ENCODE results near the gene IARS1.

Gene IARS1

GRCh38 chr9:92293452-92294296, at the start of gene IARS1:
IARS1 (minus strand) TSS chr9:92293697; CDS start chr9:92289419, 4,278 bp downstream.
- DNase-seq (ENCODE audit: low read depth): peak; percentile 100

DNA sequence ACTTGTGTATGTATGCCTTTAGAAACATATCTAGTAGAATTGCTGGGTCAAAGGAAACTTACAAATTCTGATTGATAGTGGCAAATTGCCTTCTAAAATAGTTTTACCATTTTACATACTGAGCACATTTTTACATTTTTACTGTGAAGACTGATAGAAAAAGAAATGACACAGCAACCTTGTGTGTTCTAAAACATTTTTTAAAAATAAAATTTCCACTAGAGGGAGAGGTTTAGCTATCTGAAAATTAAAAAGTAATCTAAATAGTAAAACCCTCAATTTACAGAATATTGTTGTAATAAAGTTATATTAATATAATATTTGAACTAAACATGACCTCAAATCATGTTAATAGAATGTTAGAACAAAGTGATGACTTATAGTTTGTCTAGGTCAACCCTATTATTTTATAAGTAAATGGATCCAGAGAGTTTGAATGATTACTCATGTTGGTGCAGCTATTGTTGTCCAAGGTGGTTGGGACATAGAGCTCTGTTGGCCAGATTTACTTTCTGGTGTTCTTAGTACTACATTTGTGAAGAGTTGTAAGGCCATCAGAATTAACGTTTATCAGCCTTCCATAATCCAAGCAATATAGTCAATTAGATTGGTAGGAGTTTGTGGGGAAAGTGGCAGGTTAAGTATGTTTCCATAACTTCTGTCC, 49.5 kb upstream of the IARS1 start:
- DNase-seq (ENCODE audit: low read depth): no peak

GRCh38 chr9:92341578-92341977, 48.1 kb upstream of the IARS1 start:
- DNase-seq (ENCODE audit: low read depth): no peak

DNA sequence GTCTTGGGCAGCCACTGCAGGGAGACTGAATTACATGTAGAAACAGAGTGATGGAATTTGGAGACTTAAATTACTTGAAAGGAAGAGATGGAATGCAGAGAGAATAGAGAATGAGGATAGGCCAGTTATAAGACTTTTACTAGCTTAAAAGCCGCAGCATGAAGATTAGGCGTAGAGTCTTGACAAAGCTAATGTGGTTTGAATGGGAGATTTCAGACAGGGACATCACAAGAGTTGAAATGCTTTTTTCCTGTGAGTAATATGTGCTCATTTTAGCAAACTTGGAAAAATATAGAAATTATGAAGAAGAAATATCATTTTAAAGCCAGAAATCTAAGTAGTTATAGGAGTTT, 39.8 kb upstream of the IARS1 start:
- DNase-seq (ENCODE audit: low read depth): no peak

GRCh38 chr9:92332577-92333281, 39.2 kb upstream of the IARS1 start:
- no peak for DNase-seq (ENCODE audit: low read depth)

- no peak for DNase-seq (ENCODE audit: low read depth)
Observed at GRCh38 chr9:92328225-92328624, 34.7 kb upstream of the IARS1 start.

DNA sequence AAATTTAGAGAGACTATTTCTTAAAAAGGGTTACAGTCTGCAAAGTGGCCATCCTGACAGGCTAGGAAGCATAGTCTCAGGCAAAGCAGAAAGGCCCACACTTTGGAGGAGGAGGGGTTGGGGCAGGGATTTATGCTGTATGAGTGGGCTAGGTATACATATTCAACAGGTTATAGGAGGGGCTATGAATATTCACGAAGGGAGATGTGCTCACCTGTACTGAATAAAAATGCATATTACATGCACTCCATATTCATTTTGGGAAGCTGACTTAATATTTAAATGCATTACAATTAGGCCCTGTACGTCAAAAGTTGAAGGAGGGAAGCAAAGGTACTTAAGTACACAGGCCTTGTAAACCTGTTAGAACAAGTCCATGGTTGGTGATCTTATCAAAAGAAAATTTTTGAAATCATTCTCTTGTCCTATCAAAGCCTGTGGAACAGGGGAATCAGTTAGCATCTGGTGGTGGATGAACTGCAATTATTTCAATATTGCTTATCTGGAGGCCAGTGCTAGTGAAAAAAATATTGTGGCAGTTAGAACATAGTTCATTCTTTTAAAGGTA, 33.9 kb upstream of the IARS1 start:
- DNase-seq (ENCODE audit: low read depth): no peak

- DNase-seq (ENCODE audit: low read depth): no peak
Observed at GRCh38 chr9:92325991-92326500, 32.5 kb upstream of the IARS1 start.

- DNase-seq (ENCODE audit: low read depth): peak; percentile 71
Observed at GRCh38 chr9:92325269-92325990, 31.9 kb upstream of the IARS1 start, which contains the start of the genes CENPP and NOL8. CENPP (plus strand) TSS chr9:92325953. NOL8 (minus strand) TSS chr9:92325350; CDS start chr9:92324161, 1,189 bp downstream.

GRCh38 chr9:92324889-92325268, 31.4 kb upstream of the IARS1 start:
- DNase-seq (ENCODE audit: low read depth): no peak

DNA sequence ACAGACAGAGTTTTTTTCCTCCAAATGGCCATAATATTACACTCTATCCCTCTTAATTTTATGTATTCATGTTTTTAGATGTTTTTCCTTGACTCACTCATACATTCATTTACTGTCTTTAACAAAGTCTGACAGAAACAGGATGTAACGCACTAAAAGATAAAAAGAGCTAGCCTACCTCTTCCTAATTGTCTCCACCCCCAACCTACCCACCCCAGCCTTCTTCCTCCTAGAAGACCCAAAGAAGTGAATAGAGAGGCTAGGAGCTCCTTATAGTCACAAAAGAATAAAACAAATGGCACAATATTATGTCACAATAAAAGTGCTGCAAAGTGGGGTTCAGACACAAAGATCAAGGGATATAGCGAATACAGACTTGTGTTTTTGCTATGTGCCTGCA, 30.9 kb upstream of the IARS1 start:
- no peak for DNase-seq (ENCODE audit: low read depth)

- no peak for DNase-seq (ENCODE audit: low read depth)
Observed at GRCh38 chr9:92315456-92315855, 22.0 kb upstream of the IARS1 start.

- no peak for DNase-seq (ENCODE audit: low read depth)
Observed at GRCh38 chr9:92313624-92314012, 20.1 kb upstream of the IARS1 start.

GRCh38 chr9:92312887-92313623, 19.6 kb upstream of the IARS1 start:
- DNase-seq (ENCODE audit: low read depth): no peak

DNA sequence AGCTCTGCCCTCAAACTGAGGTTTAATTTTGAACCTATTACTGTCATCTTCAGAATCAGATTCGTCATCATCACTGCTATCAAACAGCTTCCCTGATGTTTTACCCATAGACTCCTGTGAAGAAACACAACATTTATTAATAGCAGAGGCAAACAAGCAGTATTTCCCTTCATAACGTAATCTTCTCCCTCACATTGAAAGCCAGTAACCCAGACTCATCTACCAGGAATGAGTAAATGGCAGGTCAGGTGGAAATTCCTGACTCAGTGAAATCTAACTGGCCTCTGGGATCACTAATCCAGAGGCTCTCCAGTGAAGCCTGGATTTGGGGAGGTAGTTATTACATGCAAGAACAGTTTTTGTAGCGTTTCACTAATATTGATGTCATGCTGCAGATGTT, 17.1 kb upstream of the IARS1 start:
- no peak for DNase-seq (ENCODE audit: low read depth)

- DNase-seq (ENCODE audit: low read depth): no peak
Observed at GRCh38 chr9:92308893-92309292, 15.4 kb upstream of the IARS1 start.

GRCh38 chr9:92300936-92301335, 7.4 kb upstream of the IARS1 start:
- DNase-seq (ENCODE audit: low read depth): no peak

DNA sequence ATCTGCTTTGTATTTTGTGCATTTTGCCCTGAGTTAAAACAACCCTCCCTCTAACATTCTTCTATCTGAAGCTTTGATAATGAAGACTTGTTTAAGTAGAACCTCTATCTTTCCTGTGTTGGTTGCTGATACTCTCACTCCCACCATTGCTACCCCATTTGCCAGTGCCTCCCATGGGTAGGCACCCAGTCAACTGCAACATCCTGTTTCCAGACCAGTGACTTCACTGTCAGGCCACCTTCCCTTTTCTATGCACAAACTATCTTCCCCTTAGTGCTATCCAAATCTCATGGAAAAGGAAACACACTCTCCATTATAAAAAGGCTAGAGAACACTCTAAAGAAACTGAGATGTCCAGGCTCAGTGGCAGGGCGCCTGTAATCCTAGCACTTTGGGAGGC, 5.6 kb upstream of the IARS1 start:
- no peak for DNase-seq (ENCODE audit: low read depth)

GRCh38 chr9:92298036-92298435, 4.5 kb upstream of the IARS1 start:
- no peak for DNase-seq (ENCODE audit: low read depth)

DNA sequence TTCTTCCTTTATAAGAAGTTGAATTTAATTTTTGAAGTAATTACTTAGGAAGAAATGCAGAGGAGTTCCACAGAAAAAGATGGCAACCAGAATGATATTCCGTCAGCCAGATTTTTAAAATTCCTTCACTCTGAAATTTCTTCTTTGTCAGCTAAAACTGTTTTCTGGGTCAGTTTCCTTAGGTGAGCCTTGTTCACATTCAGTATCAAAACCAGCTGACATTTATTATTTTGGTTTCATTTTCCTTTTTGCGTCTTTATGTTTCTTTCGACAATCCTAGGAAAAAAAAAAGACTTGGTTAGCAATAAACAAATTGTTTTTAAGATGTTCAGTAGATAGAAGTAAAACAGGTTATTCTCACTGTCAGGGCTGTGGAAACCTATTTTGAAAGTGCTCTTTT, 4.1 kb upstream of the IARS1 start:
- no peak for DNase-seq (ENCODE audit: low read depth)

- DNase-seq (ENCODE audit: low read depth): no peak
Observed at GRCh38 chr9:92295827-92296258, 2.3 kb upstream of the IARS1 start.
